Neural cell (in vitro differentiated cells): ENCODE data around the gene CEMIP. TPM values are rescaled to one million over a fixed set of nuclear protein-coding genes. Genes with fewer than 3 reads are reported as not detected.

Source experiments
- H2AFZ ChIP-seq: fragments of 200-600, 300-800 bp; sonication (generic), shearing (Covaris generic); 2 replicates; pipeline ENCODE4 v1.6.0; 2014; ENCODE audit warnings: low read depth, mild to moderate bottlenecking, antibody characterized with exemption, low read length, moderate library complexity
- H3F3A ChIP-seq: fragments of 200-600 bp; shearing (Covaris generic); 2 replicates; pipeline ENCODE4 v1.6.1; 2016; ENCODE audit warnings: mild to moderate bottlenecking, moderate library complexity, mixed read lengths, antibody characterized with exemption, low read length; ENCODE audit not compliant: insufficient read depth, poor library complexity, severe bottlenecking
- H3K27ac ChIP-seq: fragments of 200-600, 300-800 bp; sonication (generic), shearing (Covaris generic); 2 replicates; pipeline ENCODE4 v1.5.1; 2014; ENCODE audit warnings: mild to moderate bottlenecking, low read length, moderate library complexity
- H3K27me3 ChIP-seq: fragments of 300-800, 200-600 bp; sonication (generic), shearing (Covaris generic); 2 replicates; pipeline ENCODE4 v1.6.0; 2014; ENCODE audit warnings: mild to moderate bottlenecking, low read depth, low read length, moderate library complexity; ENCODE audit not compliant: insufficient read depth
- H3K36me3 ChIP-seq: fragments of 300-800, 200-600 bp; sonication (generic), shearing (Covaris generic); 2 replicates; pipeline ENCODE4 v1.5.1; 2014; ENCODE audit warnings: mild to moderate bottlenecking, antibody characterized with exemption, low read length, moderate library complexity; ENCODE audit not compliant: insufficient read depth
- H3K4me2 ChIP-seq: fragments of 300-800, 200-600 bp; sonication (generic), shearing (Covaris generic); 2 replicates; pipeline ENCODE4 v1.6.0; 2014; ENCODE audit warnings: mild to moderate bottlenecking, low read length
- H3K4me3 ChIP-seq: fragments of 300-800, 200-600 bp; sonication (generic), shearing (Covaris generic); 2 replicates; pipeline ENCODE4 v1.5.1; 2014; ENCODE audit warnings: mild to moderate bottlenecking, low read length, moderate library complexity
- H3K79me2 ChIP-seq: fragments of 200-600 bp; shearing (Covaris generic); replicated peaks from 2 replicates; pipeline ENCODE4 v1.6.0; 2014; ENCODE audit warnings: mild to moderate bottlenecking, low read length, moderate library complexity; ENCODE audit not compliant: insufficient read depth
- H3K9ac ChIP-seq: fragments of 300-800, 200-600 bp; sonication (generic), shearing (Covaris generic); 2 replicates; pipeline ENCODE4 v1.6.1; 2016; ENCODE audit warnings: mild to moderate bottlenecking, low read length, mixed read lengths
- H3K9me2 ChIP-seq: fragments of 200-600 bp; shearing (Covaris generic); 2 replicates; pipeline ENCODE4 v1.6.1; 2016; ENCODE audit warnings: mild to moderate bottlenecking, low read length, mixed read lengths; ENCODE audit not compliant: insufficient read depth
- H3K9me3 ChIP-seq: fragments of 200-600, 300-800 bp; sonication (generic), shearing (Covaris generic); 2 replicates; pipeline ENCODE4 v1.6.1; 2016; ENCODE audit warnings: mild to moderate bottlenecking, mixed run types, low read length, moderate library complexity, mixed read lengths
- H4K20me1 ChIP-seq: fragments of 200-600 bp; shearing (Covaris generic); 2 replicates; pipeline ENCODE4 v1.6.1; 2016; ENCODE audit warnings: mild to moderate bottlenecking, mixed run types; ENCODE audit not compliant: insufficient read depth
- EP300 ChIP-seq: fragments of 450-650 bp; conservative IDR thresholded peaks from 2 replicates; pipeline ENCODE4 v1.6.1; 2014; ENCODE audit warnings: antibody characterized with exemption, mild to moderate bottlenecking, moderate library complexity; ENCODE audit not compliant: poor library complexity, severe bottlenecking
- EZH2 ChIP-seq: fragments of 200-600, 300-800 bp; shearing (Covaris generic), sonication (generic); IDR thresholded peaks from 2 replicates; pipeline ENCODE4 v1.6.1; 2014; ENCODE audit warnings: antibody characterized with exemption, low read length, borderline replicate concordance, mild to moderate bottlenecking; ENCODE audit not compliant: insufficient read depth, poor library complexity, severe bottlenecking
- MXI1 ChIP-seq: fragments of 450-650 bp; conservative IDR thresholded peaks from 2 replicates; pipeline ENCODE4 v1.6.1; 2014; ENCODE audit warnings: antibody characterized with exemption, mild to moderate bottlenecking; ENCODE audit not compliant: poor library complexity, severe bottlenecking
- POLR2AphosphoS5 ChIP-seq: IDR thresholded peaks from 2 replicates; pipeline ENCODE4 v1.6.1; 2012
- RAD21 ChIP-seq: fragments of 450-650 bp; conservative IDR thresholded peaks from 2 replicates; pipeline ENCODE4 v1.6.1; 2014; ENCODE audit warnings: antibody characterized with exemption, mild to moderate bottlenecking, moderate library complexity
- SMC3 ChIP-seq: fragments of 450-650 bp; conservative IDR thresholded peaks from 2 replicates; pipeline ENCODE4 v1.6.1; 2014; ENCODE audit warnings: antibody characterized with exemption, mild to moderate bottlenecking, moderate library complexity; ENCODE audit not compliant: poor library complexity
- TAF1 ChIP-seq: IDR thresholded peaks from 2 replicates; pipeline ENCODE4 v1.6.1; 2012; ENCODE audit warnings: low read depth
- polyA plus RNA-seq: library from polyadenylated mRNA; depleted of rRNA; stranded (reverse); fragments of >200 nt; gene quantifications from 2 replicates; pipeline ENCODE4 v1.2.3, GENCODE V29; 2014
- TF ChIP-seq, protein P1 (sequence below): IDR thresholded peaks from 2 replicates; pipeline ENCODE4 v1.6.1; 2012; ENCODE audit warnings: borderline replicate concordance
- TF ChIP-seq, protein P2 (sequence below): fragments of 450-650 bp; IDR thresholded peaks from 2 replicates; pipeline ENCODE4 v1.5.1; 2014; ENCODE audit warnings: antibody characterized with exemption, mild to moderate bottlenecking, moderate library complexity; ENCODE audit not compliant: poor library complexity, severe bottlenecking

Gene CEMIP
- polyA plus RNA-seq, 1 donor from 2014 or later: 0.04 TPM

DNA sequence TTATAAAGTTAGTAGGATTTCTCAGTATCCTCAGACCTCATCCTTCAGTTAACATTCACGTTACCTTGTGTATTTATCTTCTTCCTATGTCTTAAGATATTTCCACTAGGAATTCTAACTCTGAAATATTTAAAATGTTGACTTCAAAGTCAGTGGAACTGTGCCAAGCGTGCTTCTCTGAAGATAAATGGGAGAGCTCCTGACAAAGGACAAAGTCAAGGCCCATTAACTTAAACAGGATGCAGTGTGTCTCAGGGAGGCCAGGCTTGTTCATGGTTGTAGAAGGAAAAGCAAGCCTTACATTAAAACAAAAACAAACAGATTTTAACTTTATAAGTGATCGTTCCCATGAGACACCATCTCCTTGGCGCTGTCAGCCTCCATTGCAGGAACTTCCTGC is 42.6 kb upstream of the CEMIP start:
- Histone ChIP-seq H3K9ac (no peak overlapping the region), H3K9me3 (no peaks in the 10 kb centered on the region), H2AFZ (no peak overlapping the region), H3F3A (no peaks in the 10 kb centered on the region), H4K20me1 (no peaks in the 10 kb centered on the region), H3K4me2 (no peak overlapping the region), H3K9me2 (no peaks in the 10 kb centered on the region), H3K36me3 (no peaks in the 10 kb centered on the region), H3K27ac (no peak overlapping the region), H3K27me3 (no peaks in the 10 kb centered on the region), H3K4me3 (no peak overlapping the region), H3K79me2 (no peaks in the 10 kb centered on the region)
- TF ChIP-seq SMC3 (no peak), MXI1 (no peak), RAD21 (no peak), TAF1 (no peak)
- TF ChIP-seq, protein P1, sequence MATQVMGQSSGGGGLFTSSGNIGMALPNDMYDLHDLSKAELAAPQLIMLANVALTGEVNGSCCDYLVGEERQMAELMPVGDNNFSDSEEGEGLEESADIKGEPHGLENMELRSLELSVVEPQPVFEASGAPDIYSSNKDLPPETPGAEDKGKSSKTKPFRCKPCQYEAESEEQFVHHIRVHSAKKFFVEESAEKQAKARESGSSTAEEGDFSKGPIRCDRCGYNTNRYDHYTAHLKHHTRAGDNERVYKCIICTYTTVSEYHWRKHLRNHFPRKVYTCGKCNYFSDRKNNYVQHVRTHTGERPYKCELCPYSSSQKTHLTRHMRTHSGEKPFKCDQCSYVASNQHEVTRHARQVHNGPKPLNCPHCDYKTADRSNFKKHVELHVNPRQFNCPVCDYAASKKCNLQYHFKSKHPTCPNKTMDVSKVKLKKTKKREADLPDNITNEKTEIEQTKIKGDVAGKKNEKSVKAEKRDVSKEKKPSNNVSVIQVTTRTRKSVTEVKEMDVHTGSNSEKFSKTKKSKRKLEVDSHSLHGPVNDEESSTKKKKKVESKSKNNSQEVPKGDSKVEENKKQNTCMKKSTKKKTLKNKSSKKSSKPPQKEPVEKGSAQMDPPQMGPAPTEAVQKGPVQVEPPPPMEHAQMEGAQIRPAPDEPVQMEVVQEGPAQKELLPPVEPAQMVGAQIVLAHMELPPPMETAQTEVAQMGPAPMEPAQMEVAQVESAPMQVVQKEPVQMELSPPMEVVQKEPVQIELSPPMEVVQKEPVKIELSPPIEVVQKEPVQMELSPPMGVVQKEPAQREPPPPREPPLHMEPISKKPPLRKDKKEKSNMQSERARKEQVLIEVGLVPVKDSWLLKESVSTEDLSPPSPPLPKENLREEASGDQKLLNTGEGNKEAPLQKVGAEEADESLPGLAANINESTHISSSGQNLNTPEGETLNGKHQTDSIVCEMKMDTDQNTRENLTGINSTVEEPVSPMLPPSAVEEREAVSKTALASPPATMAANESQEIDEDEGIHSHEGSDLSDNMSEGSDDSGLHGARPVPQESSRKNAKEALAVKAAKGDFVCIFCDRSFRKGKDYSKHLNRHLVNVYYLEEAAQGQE: no peak
- TF ChIP-seq, protein P2, sequence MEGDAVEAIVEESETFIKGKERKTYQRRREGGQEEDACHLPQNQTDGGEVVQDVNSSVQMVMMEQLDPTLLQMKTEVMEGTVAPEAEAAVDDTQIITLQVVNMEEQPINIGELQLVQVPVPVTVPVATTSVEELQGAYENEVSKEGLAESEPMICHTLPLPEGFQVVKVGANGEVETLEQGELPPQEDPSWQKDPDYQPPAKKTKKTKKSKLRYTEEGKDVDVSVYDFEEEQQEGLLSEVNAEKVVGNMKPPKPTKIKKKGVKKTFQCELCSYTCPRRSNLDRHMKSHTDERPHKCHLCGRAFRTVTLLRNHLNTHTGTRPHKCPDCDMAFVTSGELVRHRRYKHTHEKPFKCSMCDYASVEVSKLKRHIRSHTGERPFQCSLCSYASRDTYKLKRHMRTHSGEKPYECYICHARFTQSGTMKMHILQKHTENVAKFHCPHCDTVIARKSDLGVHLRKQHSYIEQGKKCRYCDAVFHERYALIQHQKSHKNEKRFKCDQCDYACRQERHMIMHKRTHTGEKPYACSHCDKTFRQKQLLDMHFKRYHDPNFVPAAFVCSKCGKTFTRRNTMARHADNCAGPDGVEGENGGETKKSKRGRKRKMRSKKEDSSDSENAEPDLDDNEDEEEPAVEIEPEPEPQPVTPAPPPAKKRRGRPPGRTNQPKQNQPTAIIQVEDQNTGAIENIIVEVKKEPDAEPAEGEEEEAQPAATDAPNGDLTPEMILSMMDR: no peak

DNA sequence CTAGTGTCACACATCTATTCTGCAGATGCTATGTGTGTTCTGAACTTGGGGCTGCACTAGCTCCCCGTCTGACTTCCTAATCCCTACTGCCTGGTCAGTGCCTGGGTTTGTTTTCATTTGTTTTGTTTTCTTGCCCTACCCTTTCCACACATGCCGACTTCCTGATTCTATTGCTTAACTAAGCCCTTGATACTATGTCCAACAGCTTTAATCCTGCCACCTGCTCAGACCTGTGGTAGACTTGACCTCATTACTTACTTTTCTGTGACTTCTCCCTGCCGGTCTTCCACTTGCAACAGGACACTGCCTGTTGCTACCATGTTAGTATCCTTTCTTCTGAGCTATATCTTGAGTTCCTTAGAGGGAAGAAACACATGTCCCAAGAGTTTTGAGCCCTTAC is 39.3 kb upstream of the CEMIP start:
- TF ChIP-seq, protein P2: no peak
- TF ChIP-seq EP300: no peak
- no peak for TF ChIP-seq POLR2AphosphoS5
- TF ChIP-seq, protein P1: no peak
- TF ChIP-seq EZH2: no peak
- TF ChIP-seq TAF1: no peak
- TF ChIP-seq SMC3: no peak
- TF ChIP-seq RAD21: no peak
- no peak for TF ChIP-seq MXI1
- Histone ChIP-seq H3K9me3 (no peaks in the 10 kb centered on the region), H4K20me1 (no peaks in the 10 kb centered on the region), H3F3A (no peaks in the 10 kb centered on the region), H3K27me3 (no peaks in the 10 kb centered on the region), H3K36me3 (no peaks in the 10 kb centered on the region), H3K9me2 (no peaks in the 10 kb centered on the region), H2AFZ (no peak overlapping the region), H3K79me2 (no peaks in the 10 kb centered on the region), H3K4me3 (no peak overlapping the region), H3K9ac (no peak overlapping the region), H3K27ac (no peak overlapping the region), H3K4me2 (no peak overlapping the region)
